GM21447 (cell line): Measurements from ENCODE around the gene TSHZ2.
"Not testable (repeated sequence)": the region's sequence is repeated elsewhere in the genome, so short reads cannot be mapped to it uniquely, and the experiment has no call there.

Source experiments
- ATAC-seq: cut with Tn5 transposase; IDR thresholded peaks from one replicate; pipeline ENCODE4 v1.9.1; 2021; ENCODE audit not compliant: unreplicated experiment

The TSHZ2 gene

GRCh38 chr20:53427951-53428350 lies 455.8 kb downstream of the TSHZ2 start:
- no peak for ATAC-seq

- no peak for ATAC-seq
These were observed 456.4 kb downstream of the TSHZ2 start for GRCh38 chr20:53428588-53428987.

GRCh38 chr20:53428996-53429395 lies 456.8 kb downstream of the TSHZ2 start:
- no peak for ATAC-seq

- no peak for ATAC-seq
These were observed 462.5 kb downstream of the TSHZ2 start for GRCh38 chr20:53434662-53435061.

- not testable (repeated sequence) for ATAC-seq
These were observed 464.8 kb downstream of the TSHZ2 start for GRCh38 chr20:53436927-53437326.

GRCh38 chr20:53438368-53438767 lies 466.2 kb downstream of the TSHZ2 start:
- no peak for ATAC-seq

GRCh38 chr20:53439046-53439445 lies 466.9 kb downstream of the TSHZ2 start:
- ATAC-seq: no peak

GRCh38 chr20:53439616-53440015 lies 467.5 kb downstream of the TSHZ2 start:
- ATAC-seq: no peak

GRCh38 chr20:53444401-53445149 lies 472.4 kb downstream of the TSHZ2 start:
- ATAC-seq: no peak

- ATAC-seq: no peak
These were observed 473.2 kb downstream of the TSHZ2 start for GRCh38 chr20:53445321-53445731.

- no peak for ATAC-seq
These were observed 473.8 kb downstream of the TSHZ2 start for GRCh38 chr20:53445932-53446331.

- ATAC-seq: no peak
These were observed 475.2 kb downstream of the TSHZ2 start for GRCh38 chr20:53447316-53447715.

- ATAC-seq: no peak
These were observed 476.3 kb downstream of the TSHZ2 start for GRCh38 chr20:53448426-53448825.

GRCh38 chr20:53448875-53449274 lies 476.7 kb downstream of the TSHZ2 start:
- no peak for ATAC-seq

- no peak for ATAC-seq
These were observed 480.9 kb downstream of the TSHZ2 start for GRCh38 chr20:53453076-53453475.

GRCh38 chr20:53454675-53455276 lies 482.6 kb downstream of the TSHZ2 start:
- ATAC-seq: no peak

- no peak for ATAC-seq
These were observed 491.2 kb downstream of the TSHZ2 start for GRCh38 chr20:53463101-53463972.

- ATAC-seq: no peak
These were observed 494.1 kb downstream of the TSHZ2 start for GRCh38 chr20:53466279-53466678.

GRCh38 chr20:53468587-53468986 lies 496.4 kb downstream of the TSHZ2 start:
- ATAC-seq: no peak

- ATAC-seq: not testable (repeated sequence)
These were observed 500.7 kb downstream of the TSHZ2 start for GRCh38 chr20:53472859-53473258.

- ATAC-seq: no peak
These were observed 508.8 kb downstream of the TSHZ2 start for GRCh38 chr20:53480913-53481312.
